Left ventricle myocardium inferior (tissue), 1 donor: ENCODE data around the gene PODXL2. TPM values are rescaled to one million over a fixed set of nuclear protein-coding genes. Genes with fewer than 3 reads are reported as not detected.

Experiments used
- DNase-seq: peaks from one replicate; pipeline ENCODE4 v3.0.0-alpha.2; 2020
- H3K27ac ChIP-seq: fragments of 200-600 bp; replicated peaks from 2 replicates; pipeline ENCODE4 v1.8.0; 2021
- H3K27me3 ChIP-seq: fragments of 200-600 bp; 2 replicates; pipeline ENCODE4 v1.8.0; 2021; ENCODE audit warnings: low read depth
- H3K36me3 ChIP-seq: fragments of 200-600 bp; 2 replicates; pipeline ENCODE4 v1.8.0; 2021
- H3K4me1 ChIP-seq: fragments of 200-600 bp; 2 replicates; pipeline ENCODE4 v1.8.0; 2021
- H3K4me3 ChIP-seq: fragments of 200-600 bp; 2 replicates; pipeline ENCODE4 v1.8.0; 2021; ENCODE audit warnings: mild to moderate bottlenecking, moderate library complexity
- H3K9me3 ChIP-seq: fragments of 200-600 bp; replicated peaks from 2 replicates; pipeline ENCODE4 v1.8.0; 2021
- intact Hi-C: fragments of 100-400 bp; cut with micrococcal nuclease; formaldehyde crosslinking; loops from one replicate; pipeline ENCODE4 v1.11.0; 2022
- total RNA-seq: library from RNA; stranded (reverse); fragmentation: NEBNext Ultra II Directional; extraction: Animal tissue kit (Norgen Biotek cat#: 25700); gene quantifications from one replicate; pipeline ENCODE4 v1.2.1, GENCODE V29; 2021
- TF ChIP-seq, protein P1 (sequence below): fragments of 200-600 bp; IDR thresholded peaks from 2 replicates; pipeline ENCODE4 v1.8.0; 2021; ENCODE audit warnings: antibody characterized with exemption, mild to moderate bottlenecking, borderline replicate concordance
- donor health status: DM: no; HTN: yes; CAD: no; lungs with severe emphysema.

The PODXL2 gene
- total RNA-seq, 1 donor from 2014 or later: 1.7 TPM

DNA sequence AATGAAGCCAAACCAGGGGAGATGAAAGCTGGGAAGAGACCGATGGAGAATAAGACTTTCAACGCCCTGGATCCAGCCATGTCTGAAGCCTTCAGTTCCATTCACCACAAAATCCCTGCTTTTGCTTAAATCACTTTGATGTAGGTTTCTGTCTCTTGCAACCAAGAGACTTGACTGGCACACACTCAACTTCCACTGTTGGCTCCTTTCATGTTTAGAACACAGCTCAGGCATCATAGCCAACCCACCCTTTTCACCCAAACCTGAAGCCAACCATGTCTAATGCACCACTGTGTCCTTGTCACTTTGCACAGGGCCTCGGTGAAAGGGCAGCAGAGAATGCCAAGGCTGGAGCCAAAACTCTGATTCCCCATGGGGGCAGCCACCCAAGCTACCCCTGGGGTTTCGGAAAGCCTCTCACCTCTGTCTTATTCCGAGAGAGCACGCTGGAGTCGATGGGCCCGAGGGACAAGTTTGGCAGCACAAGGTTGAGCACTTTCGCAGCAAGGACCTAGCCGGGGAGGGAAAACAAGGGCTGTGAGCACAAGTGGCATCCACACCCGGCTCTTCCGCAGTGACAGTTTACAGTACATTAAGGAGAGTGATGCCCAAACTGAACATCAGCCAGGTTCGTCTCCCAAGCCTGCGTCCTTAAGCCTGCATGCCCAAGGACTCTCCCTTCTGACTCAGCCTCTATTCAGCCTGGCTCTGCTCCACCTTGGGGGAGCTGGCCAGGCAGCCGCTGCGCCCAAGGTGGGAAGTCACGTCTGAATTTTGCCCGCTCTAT, 81.4 kb downstream of the PODXL2 start:
- peak overlapping the region; percentile 96 for H3K27ac ChIP-seq
- H3K27me3 ChIP-seq: no peaks in the 10 kb centered on the region
- no peak overlapping the region for H3K4me3 ChIP-seq
- TF ChIP-seq, protein P1, sequence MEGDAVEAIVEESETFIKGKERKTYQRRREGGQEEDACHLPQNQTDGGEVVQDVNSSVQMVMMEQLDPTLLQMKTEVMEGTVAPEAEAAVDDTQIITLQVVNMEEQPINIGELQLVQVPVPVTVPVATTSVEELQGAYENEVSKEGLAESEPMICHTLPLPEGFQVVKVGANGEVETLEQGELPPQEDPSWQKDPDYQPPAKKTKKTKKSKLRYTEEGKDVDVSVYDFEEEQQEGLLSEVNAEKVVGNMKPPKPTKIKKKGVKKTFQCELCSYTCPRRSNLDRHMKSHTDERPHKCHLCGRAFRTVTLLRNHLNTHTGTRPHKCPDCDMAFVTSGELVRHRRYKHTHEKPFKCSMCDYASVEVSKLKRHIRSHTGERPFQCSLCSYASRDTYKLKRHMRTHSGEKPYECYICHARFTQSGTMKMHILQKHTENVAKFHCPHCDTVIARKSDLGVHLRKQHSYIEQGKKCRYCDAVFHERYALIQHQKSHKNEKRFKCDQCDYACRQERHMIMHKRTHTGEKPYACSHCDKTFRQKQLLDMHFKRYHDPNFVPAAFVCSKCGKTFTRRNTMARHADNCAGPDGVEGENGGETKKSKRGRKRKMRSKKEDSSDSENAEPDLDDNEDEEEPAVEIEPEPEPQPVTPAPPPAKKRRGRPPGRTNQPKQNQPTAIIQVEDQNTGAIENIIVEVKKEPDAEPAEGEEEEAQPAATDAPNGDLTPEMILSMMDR: no peak
- H3K4me1 ChIP-seq: peaks cover 96% of the 10 kb centered on the region
- H3K9me3 ChIP-seq: no peaks in the 10 kb centered on the region
- no peak for DNase-seq
- intact Hi-C loops: no loop called here
- H3K36me3 ChIP-seq: peaks cover 12% of the 10 kb centered on the region

GRCh38 chr3:127711021-127711695, 82.2 kb downstream of the PODXL2 start:
- Histone ChIP-seq H3K4me1 (peaks cover 99% of the 10 kb centered on the region), H3K27ac (peak overlapping the region; percentile 96), H3K36me3 (peaks cover 15% of the 10 kb centered on the region), H3K4me3 (no peak overlapping the region), H3K9me3 (no peaks in the 10 kb centered on the region), H3K27me3 (no peaks in the 10 kb centered on the region)
- intact Hi-C loops: no loop called here
- TF ChIP-seq, protein P1: no peak
- no peak for DNase-seq

DNA sequence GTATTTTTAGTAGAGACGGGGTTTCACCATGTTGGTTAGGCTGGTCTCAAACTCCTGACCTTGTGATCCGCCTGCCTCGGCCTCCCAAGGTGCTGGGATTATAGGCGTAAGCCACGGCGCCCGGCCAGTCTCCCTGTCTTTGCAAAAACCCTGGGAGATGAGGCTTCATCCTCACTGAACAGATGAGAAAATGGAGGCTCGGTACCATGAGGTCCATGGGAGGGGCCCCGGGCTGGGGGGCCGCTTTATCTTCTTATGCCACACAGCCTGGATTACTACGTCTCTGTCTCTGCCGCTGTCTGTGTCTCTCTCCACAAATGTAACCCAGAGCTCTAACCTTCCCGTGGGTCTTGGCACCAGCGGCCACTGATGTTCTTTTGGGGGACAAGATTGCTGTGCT, 82.9 kb downstream of the PODXL2 start:
- TF ChIP-seq, protein P1: no peak
- Histone ChIP-seq H3K27ac (peak overlapping the region; percentile 96), H3K4me1 (peaks cover 99% of the 10 kb centered on the region), H3K36me3 (peaks cover 19% of the 10 kb centered on the region), H3K9me3 (no peaks in the 10 kb centered on the region), H3K4me3 (no peak overlapping the region), H3K27me3 (no peaks in the 10 kb centered on the region)
- no peak for DNase-seq
- intact Hi-C loops: no loop called here

DNA sequence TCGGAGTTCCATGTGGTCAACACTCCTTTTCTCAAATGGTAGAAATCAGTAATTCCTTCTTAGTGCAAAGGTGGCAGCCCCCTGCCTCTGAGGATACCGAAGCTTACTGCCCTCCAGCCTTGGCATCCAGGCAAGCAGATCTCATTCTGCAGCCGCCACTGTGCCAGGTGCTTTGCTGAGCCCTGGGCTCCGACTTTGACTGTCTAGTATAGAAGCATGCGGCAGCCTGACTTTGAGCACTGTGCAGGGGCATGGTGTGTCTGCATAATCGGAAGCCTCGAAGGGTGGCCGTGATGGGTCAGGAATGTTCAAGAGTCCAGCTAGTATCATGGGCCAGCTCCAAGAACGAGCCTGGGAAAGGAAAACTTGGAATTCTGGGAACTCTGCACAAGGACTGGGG, 83.5 kb downstream of the PODXL2 start:
- Histone ChIP-seq H3K9me3 (no peaks in the 10 kb centered on the region), H3K4me1 (peaks cover 99% of the 10 kb centered on the region), H3K4me3 (no peak overlapping the region), H3K36me3 (peaks cover 19% of the 10 kb centered on the region), H3K27ac (peak overlapping the region; percentile 96), H3K27me3 (no peaks in the 10 kb centered on the region)
- intact Hi-C loops: no loop called here
- TF ChIP-seq, protein P1: no peak
- no peak for DNase-seq

GRCh38 chr3:127712881-127713771, 84.1 kb downstream of the PODXL2 start:
- peaks cover 19% of the 10 kb centered on the region for H3K36me3 ChIP-seq
- H3K4me1 ChIP-seq: peaks cover 99% of the 10 kb centered on the region
- TF ChIP-seq, protein P1: no peak

More at GRCh38 chr3:127712881-127713771, 84.1 kb downstream of the PODXL2 start:
- Histone ChIP-seq H3K27me3 (no peaks in the 10 kb centered on the region), H3K9me3 (no peaks in the 10 kb centered on the region), H3K4me3 (peak overlapping the region; percentile 30), H3K27ac (peak overlapping the region; percentile 96)
- no peak for DNase-seq
- intact Hi-C loops: no loop called here
